K562 (cell line): ENCODE data around the gene TMPRSS9. TPM values are rescaled to one million over a fixed set of nuclear protein-coding genes. Genes with fewer than 3 reads are reported as not detected.

Experiments used
- BACH1 ChIP-seq: fragments of 200-800 bp; sonication (Bioruptor generic); IDR thresholded peaks from 2 replicates; pipeline ENCODE4 v1.6.1; 2016; ENCODE audit warnings: missing genetic modification characterization, missing compliant biosample characterization
- BHLHE40 ChIP-seq: IDR thresholded peaks from 2 replicates; pipeline ENCODE4 v1.6.1; 2011; ENCODE audit warnings: low read length, improper control_type of control experiment
- CHD1 ChIP-seq: fragments of 200-600 bp; sonication (generic); IDR thresholded peaks from one replicate; pipeline ENCODE4 v1.6.1; 2012; ENCODE audit warnings: mild to moderate bottlenecking, moderate library complexity, low read length, inconsistent platforms
- GABPB2 ChIP-seq: fragments of 250-450 bp; sonication (Bioruptor Pico); conservative IDR thresholded peaks from 2 replicates; pipeline ENCODE4 v1.5.1; 2021; ENCODE audit warnings: mild to moderate bottlenecking
- GTF2E2 ChIP-seq: fragments of 200-800 bp; sonication (Bioruptor generic); IDR thresholded peaks from 2 replicates; pipeline ENCODE4 v1.6.1; 2016; ENCODE audit warnings: missing genetic modification characterization, missing compliant biosample characterization
- HNRNPUL1 ChIP-seq: fragments of 200-400 bp; formaldehyde crosslinking; IDR thresholded peaks from 2 replicates; pipeline ENCODE4 v1.6.1; 2017; ENCODE audit warnings: low read length
- NFRKB ChIP-seq: fragments of 450-650 bp; IDR thresholded peaks from 2 replicates; pipeline ENCODE4 v1.6.1; 2016; ENCODE audit warnings: low read depth
- PTTG1 ChIP-seq: fragments of 450-650 bp; IDR thresholded peaks from 2 replicates; pipeline ENCODE4 v1.6.1; 2016; ENCODE audit warnings: low read depth, mild to moderate bottlenecking, missing genetic modification characterization, missing compliant biosample characterization
- RBM15 ChIP-seq: fragments of 200-400 bp; formaldehyde crosslinking; IDR thresholded peaks from 2 replicates; pipeline ENCODE4 v1.6.1; 2018; ENCODE audit warnings: mild to moderate bottlenecking, low read length, moderate library complexity; ENCODE audit not compliant: insufficient read depth
- SPI1 ChIP-seq: IDR thresholded peaks from 2 replicates; pipeline ENCODE4 v1.6.1; 2011; ENCODE audit warnings: low read depth, low read length, control low read depth, borderline replicate concordance
- STAT5B ChIP-seq: fragments of 250-450 bp; sonication (Bioruptor Pico); IDR thresholded peaks from 2 replicates; pipeline ENCODE4 v1.8.0; 2021; ENCODE audit warnings: mild to moderate bottlenecking, inconsistent platforms
- ZKSCAN3 ChIP-seq: fragments of 250-450 bp; sonication (Bioruptor Pico); IDR thresholded peaks from 2 replicates; pipeline ENCODE4 v1.4.0; 2020
- ZNF121 ChIP-seq: sonication (generic); formaldehyde crosslinking; conservative IDR thresholded peaks from 2 replicates; pipeline ENCODE4 v1.8.0; 2022; ENCODE audit warnings: missing genetic modification reagents
- ZNF347 ChIP-seq: fragments of 450-650 bp; formaldehyde crosslinking; IDR thresholded peaks from 2 replicates; pipeline ENCODE4 v1.4.0; 2020; ENCODE audit warnings: low read depth, mild to moderate bottlenecking, moderate library complexity
- ZNF561 ChIP-seq: fragments of 450-650 bp; formaldehyde crosslinking; conservative IDR thresholded peaks from 2 replicates; pipeline ENCODE4 v1.4.0; 2020; ENCODE audit warnings: mild to moderate bottlenecking, moderate library complexity
- ZNF644 ChIP-seq: fragments of 200-800 bp; sonication (Bioruptor generic); IDR thresholded peaks from 2 replicates; pipeline ENCODE4 v1.6.1; 2016; ENCODE audit warnings: low read depth, missing genetic modification characterization, missing compliant biosample characterization
- ZNF764 ChIP-seq: fragments of 250-450 bp; sonication (Bioruptor Pico); IDR thresholded peaks from 2 replicates; pipeline ENCODE4 v1.4.0; 2020; ENCODE audit warnings: low read depth, mild to moderate bottlenecking, moderate library complexity
- polyA plus RNA-seq, 8 experiments: library from polyadenylated mRNA; depleted of rRNA in 4 of 8; stranded (reverse) in 5 of 8; unstranded in 3 of 8; fragments of >200 nt; fragmentation: Nextera tagmentation in 2 of 8; fragmentation: Illumina TruSeq in 1 of 8; extraction: Ambion mirVana in 2 of 8; extraction: Trizol in 1 of 8; gene quantifications; 2 replicates each; pipeline versions ENCODE4 v1.2.1 to v1.2.3, GENCODE V29; 2011 to 2014; ENCODE audit warnings: inconsistent platforms in 1 of 8, missing spikeins in 1 of 8
- total RNA-seq, 7 experiments: library from RNA; depleted of rRNA in 6 of 7; stranded (reverse); fragments of >200 nt in 6 of 7; fragmentation: Illumina TruSeq in 2 of 7; extraction: Trizol in 2 of 7; gene quantifications; 2 replicates each; pipeline versions ENCODE4 v1.2.1 to v1.2.3, GENCODE V29; 2011 to 2021; ENCODE audit warnings: low replicate concordance in 1 of 7
- TF ChIP-seq, protein P1 (sequence below): fragments of 450-650 bp; IDR thresholded peaks from 2 replicates; pipeline ENCODE4 v1.6.1; 2018; ENCODE audit warnings: mild to moderate bottlenecking, low read depth; ENCODE audit not compliant: partially characterized antibody
- TF ChIP-seq, protein P2 (sequence below): sonication (generic); formaldehyde crosslinking; IDR thresholded peaks from 2 replicates; pipeline ENCODE4 v1.4.0; 2020; ENCODE audit warnings: mild to moderate bottlenecking, missing genetic modification reagents
- TF ChIP-seq, protein P3 (sequence below): sonication (generic); formaldehyde crosslinking; IDR thresholded peaks from 2 replicates; pipeline ENCODE4 v1.8.0; 2023; ENCODE audit warnings: mild to moderate bottlenecking, missing genetic modification reagents
- TF ChIP-seq, protein P4 (sequence below): sonication (generic); formaldehyde crosslinking; IDR thresholded peaks from 2 replicates; pipeline ENCODE4 v1.8.1; 2023; ENCODE audit warnings: mild to moderate bottlenecking, missing genetic modification reagents, moderate library complexity
- TF ChIP-seq, protein P5 (sequence below): fragments of 200-800 bp; sonication (Bioruptor generic); IDR thresholded peaks from 2 replicates; pipeline ENCODE4 v1.6.1; 2017; ENCODE audit warnings: missing genetic modification characterization, missing compliant biosample characterization

The TMPRSS9 gene
- total and polyA plus RNA-seq, 9 of the 15 experiments (the other 6 are each of a cell fraction or from before 2014, with no cell fraction given) = 0.01 to 0.03 TPM; not detected in 7

DNA sequence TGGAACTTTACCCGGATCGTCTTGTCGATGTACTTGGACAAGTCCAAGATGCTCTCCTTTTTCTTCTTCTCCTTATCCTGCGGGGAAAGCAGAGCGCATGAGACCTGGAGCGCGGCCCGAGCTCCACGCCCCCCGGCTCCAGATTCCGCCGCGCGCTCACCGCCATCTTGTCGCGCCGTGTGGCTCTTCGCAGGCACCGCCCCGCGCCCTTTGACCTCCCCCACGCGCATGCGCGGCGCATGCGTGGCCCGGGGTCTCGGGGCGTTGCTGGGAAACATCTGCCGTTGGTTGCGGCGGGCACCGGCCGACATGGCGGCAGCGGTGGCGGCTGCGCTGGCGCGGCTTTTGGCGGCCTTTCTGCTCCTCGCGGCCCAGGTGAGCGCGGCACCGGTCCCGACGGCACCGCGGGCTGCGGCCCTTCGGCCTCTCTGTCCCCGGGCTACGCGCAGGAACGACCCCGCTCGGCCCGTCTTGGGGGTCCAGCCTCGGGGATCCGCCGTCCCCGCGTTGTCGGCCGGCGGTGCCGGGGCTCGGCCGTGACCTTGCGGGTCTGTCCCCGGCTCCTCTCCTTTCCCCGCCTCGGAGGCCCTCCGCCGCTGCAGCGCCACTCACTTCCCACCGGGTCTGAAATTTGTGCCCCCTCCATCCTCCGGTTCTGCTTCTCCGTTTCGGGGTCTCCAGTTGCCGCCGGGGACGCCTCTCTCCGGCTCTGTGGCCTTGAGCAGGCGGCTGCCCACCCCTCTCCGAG is 31.5 kb upstream of the TMPRSS9 start, which contains the start of the genes LSM7 and SPPL2B (continued):
- TF ChIP-seq, protein P1, sequence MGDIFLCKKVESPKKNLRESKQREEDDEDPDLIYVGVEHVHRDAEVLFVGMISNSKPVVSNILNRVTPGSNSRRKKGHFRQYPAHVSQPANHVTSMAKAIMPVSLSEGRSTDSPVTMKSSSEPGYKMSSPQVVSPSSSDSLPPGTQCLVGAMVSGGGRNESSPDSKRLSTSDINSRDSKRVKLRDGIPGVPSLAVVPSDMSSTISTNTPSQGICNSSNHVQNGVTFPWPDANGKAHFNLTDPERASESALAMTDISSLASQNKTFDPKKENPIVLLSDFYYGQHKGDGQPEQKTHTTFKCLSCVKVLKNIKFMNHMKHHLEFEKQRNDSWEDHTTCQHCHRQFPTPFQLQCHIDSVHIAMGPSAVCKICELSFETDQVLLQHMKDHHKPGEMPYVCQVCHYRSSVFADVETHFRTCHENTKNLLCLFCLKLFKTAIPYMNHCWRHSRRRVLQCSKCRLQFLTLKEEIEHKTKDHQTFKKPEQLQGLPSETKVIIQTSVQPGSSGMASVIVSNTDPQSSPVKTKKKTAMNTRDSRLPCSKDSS = no peak
- TF ChIP-seq CHD1 = peak; percentile 84
- TF ChIP-seq STAT5B (CRISPR knock-in tag) = no peak
- no peak for TF ChIP-seq BACH1
- TF ChIP-seq HNRNPUL1 = no peak
- TF ChIP-seq NFRKB = peak; percentile 62; the same call in 1 of the 2 replicates
- TF ChIP-seq SPI1 = no peak
- TF ChIP-seq, protein P2, sequence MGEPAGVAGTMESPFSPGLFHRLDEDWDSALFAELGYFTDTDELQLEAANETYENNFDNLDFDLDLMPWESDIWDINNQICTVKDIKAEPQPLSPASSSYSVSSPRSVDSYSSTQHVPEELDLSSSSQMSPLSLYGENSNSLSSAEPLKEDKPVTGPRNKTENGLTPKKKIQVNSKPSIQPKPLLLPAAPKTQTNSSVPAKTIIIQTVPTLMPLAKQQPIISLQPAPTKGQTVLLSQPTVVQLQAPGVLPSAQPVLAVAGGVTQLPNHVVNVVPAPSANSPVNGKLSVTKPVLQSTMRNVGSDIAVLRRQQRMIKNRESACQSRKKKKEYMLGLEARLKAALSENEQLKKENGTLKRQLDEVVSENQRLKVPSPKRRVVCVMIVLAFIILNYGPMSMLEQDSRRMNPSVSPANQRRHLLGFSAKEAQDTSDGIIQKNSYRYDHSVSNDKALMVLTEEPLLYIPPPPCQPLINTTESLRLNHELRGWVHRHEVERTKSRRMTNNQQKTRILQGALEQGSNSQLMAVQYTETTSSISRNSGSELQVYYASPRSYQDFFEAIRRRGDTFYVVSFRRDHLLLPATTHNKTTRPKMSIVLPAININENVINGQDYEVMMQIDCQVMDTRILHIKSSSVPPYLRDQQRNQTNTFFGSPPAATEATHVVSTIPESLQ = no peak
- TF ChIP-seq, protein P3, sequence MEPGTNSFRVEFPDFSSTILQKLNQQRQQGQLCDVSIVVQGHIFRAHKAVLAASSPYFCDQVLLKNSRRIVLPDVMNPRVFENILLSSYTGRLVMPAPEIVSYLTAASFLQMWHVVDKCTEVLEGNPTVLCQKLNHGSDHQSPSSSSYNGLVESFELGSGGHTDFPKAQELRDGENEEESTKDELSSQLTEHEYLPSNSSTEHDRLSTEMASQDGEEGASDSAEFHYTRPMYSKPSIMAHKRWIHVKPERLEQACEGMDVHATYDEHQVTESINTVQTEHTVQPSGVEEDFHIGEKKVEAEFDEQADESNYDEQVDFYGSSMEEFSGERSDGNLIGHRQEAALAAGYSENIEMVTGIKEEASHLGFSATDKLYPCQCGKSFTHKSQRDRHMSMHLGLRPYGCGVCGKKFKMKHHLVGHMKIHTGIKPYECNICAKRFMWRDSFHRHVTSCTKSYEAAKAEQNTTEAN = no peak
- no peak for TF ChIP-seq ZNF644 (tag)
- TF ChIP-seq BHLHE40 = no peak
- no peak for TF ChIP-seq RBM15
- no peak for TF ChIP-seq PTTG1 (tag)
- TF ChIP-seq ZKSCAN3 (CRISPR knock-in tag) = no peak
- no peak for TF ChIP-seq ZNF121 (CRISPR knock-in tag)
- no peak for TF ChIP-seq GABPB2 (CRISPR knock-in tag)
- TF ChIP-seq, protein P4, sequence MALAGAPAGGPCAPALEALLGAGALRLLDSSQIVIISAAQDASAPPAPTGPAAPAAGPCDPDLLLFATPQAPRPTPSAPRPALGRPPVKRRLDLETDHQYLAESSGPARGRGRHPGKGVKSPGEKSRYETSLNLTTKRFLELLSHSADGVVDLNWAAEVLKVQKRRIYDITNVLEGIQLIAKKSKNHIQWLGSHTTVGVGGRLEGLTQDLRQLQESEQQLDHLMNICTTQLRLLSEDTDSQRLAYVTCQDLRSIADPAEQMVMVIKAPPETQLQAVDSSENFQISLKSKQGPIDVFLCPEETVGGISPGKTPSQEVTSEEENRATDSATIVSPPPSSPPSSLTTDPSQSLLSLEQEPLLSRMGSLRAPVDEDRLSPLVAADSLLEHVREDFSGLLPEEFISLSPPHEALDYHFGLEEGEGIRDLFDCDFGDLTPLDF (CRISPR knock-in tag) = no peak
- no peak for TF ChIP-seq ZNF347 (CRISPR knock-in tag)
- TF ChIP-seq, protein P5, sequence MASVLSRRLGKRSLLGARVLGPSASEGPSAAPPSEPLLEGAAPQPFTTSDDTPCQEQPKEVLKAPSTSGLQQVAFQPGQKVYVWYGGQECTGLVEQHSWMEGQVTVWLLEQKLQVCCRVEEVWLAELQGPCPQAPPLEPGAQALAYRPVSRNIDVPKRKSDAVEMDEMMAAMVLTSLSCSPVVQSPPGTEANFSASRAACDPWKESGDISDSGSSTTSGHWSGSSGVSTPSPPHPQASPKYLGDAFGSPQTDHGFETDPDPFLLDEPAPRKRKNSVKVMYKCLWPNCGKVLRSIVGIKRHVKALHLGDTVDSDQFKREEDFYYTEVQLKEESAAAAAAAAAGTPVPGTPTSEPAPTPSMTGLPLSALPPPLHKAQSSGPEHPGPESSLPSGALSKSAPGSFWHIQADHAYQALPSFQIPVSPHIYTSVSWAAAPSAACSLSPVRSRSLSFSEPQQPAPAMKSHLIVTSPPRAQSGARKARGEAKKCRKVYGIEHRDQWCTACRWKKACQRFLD (CRISPR knock-in tag) = no peak
- peak; percentile 93 for TF ChIP-seq GTF2E2 (tag)
- TF ChIP-seq ZNF561 (CRISPR knock-in tag) = no peak
- TF ChIP-seq ZNF764 = no peak
